DMS 273 treated with DMSO at 0.1 percent for 48 hours (cell line): ENCODE data around the gene GTPBP2.
"Not testable (repeated sequence)": the region's sequence is repeated elsewhere in the genome, so short reads cannot be mapped to it uniquely, and the experiment has no call there.

Experiments used
- DNase-seq: peaks from one replicate; lab custom pipeline; 2025; lab: John Stamatoyannopoulos, UW

The GTPBP2 gene

DNA sequence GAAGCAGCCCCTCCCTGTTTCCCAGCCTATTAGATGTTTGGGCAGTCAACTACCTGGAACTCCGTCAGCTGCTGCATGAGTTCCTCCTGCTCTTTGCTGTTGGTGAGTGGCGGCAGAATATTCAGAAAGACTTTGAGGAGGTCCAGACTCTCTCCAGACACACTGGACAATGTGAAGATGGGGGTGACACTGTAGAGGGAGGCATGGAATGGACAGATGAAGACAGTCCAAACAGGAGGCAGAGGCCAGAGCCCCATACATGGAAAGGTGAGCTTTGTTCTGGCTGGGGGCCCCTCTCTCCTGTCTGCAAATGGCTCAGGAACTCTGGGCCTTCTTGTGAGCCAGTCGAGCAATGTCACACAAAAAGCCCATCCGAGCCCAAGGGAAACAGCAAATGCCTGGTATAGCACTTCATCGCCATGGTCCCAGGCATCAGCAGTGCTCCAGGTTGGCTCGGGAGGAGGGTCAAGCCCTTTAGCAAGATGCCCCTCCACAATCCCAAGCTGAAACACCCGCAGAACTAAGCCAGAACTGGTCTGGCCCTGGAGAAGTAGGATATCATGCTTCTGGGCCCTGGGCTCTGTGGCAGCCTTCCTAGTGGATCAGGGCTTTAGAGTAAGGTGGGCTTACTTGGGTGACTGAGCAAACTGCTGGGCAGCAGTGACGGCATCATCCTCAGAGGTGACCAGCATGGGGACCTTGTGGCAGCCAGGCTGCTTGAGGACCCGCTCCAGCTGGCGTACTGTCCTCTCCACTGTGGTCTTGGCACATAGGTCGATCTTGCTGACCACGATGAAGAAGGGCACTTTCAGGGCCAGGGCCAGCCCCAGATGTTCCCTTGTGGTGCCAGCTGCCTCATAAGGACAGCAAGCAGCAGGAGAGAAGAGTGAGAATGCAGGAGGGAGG lies 4.9 kb downstream of the GTPBP2 start:
- DNase-seq, result no peak

DNA sequence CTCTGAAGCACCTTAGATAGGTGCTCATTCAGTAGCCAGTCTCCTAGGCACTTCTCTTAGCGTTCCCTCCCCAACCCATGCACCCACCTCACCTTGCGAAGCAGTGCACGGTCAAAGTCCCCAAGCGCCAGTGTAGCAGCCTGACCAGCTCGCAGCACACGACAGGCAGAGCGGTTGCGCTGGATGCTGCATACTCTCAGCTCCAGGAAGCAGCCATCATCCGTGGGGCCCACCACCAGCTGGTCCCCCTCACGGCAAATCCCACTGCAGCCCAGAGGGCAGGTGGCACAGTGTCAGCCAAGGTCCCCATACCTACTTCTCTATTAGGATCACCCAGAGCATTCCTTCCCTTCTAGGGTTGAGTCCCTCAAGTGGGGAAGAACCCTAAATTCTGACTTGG lies 6.5 kb downstream of the GTPBP2 start:
- DNase-seq, result no peak

DNA sequence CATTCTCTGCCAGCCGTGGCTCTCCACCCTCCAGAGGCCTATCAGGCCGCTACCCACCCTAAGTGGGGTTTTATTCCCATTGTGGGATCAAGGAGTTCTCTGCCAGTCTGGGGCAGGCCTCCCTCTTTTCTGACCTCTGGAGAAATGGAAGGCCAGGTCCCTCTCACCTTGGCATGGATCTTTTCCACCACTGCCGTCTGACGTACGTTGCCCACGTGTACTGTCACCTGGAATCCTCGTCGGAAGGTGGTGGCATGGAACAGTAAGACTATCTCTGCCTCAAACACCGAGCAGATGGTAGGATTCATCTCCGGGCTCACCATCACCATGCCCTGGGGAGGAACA lies 7.3 kb downstream of the GTPBP2 start:
- no peak for DNase-seq

DNA sequence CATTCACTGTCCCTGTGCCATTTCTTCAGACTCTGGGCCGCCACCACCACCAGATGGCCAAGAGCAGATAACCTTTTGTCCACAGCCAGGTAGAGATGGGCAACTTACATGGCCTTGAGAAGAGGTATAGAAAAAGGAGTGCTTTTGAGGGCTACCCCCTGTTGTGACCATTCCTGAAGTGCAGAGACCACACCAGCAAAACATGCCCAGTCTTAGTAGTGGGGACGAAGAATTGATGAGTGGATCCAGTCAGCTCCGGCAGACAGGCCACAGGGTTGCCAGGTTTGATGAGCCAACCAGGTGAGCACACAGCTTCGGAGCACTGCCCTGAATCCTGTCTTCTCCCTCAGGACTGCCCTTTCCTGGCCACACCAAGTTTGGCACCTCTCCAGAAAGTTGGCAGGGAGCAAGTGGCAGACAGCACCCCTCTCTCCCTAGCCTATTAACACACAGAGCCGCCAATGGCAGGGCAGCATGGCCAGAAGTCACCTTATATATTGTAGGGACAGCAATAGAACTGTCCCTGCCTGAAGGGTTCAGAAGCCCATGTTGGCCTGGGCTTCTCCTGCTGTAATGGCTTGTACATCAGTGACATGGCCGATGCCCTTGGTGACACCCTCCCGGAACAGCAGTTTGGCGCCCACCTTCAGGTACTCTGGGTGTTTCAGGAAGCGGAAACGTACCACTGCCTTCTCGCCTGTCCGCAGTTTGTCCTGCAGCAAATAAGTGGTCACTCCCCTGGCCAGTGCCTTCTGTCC lies 7.8 kb downstream of the GTPBP2 start:
- DNase-seq, result no peak

DNA sequence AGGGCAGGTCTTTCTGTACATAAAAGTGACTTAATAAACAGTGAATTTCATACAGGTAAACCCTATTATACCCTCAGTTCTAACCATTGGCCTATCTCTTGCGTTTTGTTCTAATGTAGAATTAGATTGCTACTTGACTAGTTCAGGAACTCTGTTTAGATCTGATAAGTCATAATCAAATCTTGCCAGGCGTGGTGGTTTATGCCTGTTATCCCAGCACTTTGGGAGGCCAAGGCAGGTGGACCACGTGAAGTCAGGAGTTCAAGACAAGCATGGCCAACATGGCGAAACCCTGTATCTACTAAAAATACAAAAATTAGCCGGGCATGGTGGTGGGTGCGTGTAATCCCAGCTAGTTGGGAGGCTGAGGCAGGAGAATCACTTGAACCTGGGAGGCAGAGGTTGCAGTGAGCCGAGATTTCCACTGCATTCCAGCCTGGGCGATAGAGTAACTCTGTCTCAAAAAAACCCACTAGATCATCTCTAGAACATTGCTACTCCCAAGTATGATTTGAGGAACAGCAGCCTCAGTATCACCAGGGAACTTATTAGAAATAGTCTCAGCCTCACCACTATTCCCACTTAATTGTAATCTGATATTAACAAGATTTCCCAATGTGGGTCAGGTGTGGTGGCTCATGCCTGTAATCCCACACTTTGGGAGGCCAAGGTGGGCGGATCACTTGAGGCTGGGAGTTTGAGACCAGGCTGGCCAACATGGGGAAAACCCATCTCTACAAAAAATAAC lies 12.2 kb downstream of the GTPBP2 start:
- no peak for DNase-seq

DNA sequence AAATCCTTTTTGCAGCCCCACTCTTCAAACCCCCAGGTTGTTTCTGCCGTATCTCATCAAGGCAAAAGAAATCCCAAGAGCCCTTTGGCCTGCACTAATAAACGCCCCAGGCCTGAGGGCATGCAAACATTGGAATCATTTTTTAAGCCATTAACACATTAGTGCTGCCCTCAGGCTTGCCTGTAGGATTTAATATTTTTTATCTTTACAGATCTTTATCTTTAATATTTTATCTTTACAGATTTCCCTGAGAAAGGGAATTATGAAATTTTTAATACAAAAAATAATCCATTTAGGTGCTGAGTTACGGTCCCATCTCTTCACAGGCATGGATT lies 14.7 kb downstream of the GTPBP2 start:
- DNase-seq, result no peak

DNA sequence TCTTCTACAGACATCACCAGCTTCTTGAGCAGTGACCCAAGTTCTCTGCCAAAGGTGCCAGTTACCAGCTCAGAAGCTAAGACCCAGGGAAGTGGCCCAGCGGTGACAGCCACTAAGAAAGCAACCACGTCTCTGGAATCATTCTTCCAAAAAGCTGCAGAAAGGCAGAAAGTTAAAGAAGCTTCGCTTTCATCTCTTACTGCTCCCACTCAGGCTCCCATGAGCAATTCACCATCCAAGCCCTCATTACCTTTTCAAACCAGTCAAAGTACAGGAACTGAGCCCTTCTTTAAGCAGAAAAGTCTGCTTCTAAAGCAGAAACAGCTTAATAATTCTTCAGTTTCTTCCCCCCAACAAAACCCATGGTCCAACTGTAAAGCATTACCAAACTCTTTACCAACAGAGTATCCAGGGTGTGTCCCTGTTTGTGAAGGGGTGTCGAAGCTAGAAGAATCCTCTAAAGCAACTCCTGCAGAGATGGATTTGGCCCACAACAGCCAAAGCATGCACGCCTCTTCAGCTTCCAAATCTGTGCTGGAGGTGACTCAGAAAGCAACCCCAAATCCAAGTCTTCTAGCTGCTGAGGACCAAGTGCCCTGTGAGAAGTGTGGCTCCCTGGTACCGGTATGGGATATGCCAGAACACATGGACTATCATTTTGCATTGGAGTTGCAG lies 15.2 kb downstream of the GTPBP2 start:
- no peak for DNase-seq

DNA sequence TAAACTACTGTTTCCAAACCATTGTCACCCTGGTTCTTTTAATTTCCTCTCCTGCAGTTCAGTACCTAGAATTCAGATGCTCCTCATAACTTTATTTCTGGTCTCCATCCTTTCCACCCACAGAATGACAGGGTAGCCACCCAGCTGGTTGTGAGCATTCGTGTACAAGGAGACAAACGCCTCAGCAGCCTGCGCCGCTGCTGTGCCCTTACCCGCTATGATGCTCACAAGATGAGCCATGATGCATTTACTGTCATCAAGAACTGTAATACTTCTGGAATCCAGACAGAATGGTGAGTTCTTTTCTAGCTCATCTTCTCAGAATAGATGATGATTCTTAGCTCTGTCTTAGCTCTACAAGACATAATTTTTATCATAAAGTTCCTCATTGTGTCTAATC lies 18.6 kb downstream of the GTPBP2 start:
- DNase-seq, result no peak

DNA sequence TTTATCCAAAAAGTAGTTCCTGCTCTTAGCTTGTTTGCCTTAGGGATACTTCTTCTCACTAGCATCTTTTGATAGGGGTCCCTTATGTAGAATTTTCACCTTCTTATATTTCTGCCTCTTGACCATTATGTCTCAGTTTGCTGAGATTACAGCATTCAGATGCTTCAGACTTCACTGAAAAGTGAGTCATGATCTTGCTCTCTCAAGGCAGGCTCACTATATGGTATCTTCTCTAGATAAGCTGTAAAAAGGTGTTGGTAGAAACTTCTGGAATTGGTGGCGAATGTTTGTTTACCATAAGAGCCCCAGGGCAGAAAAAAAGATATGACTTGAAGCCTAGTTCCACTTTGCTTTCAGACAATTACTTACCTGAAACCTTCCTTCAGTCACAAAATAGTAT lies 19.7 kb downstream of the GTPBP2 start:
- no peak for DNase-seq

DNA sequence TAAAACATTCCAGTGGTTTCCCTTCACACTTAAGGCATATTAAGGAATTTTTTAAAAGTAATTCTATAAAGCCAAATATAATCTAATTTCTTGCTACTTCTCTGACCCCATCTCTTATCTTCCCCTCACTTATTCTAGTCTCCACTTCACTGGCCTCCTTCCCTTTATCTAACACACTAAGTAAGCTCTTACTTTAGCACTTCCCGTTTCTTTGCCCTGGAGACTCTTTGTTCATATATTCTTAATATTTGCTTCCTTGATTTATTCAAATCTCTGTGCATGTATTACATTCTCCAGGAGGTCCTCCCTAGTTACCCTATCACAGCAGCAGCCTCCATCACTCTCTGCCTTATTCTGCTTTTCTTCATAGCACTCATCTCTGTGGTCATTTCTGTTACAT lies 20.3 kb downstream of the GTPBP2 start:
- DNase-seq, result no peak

DNA sequence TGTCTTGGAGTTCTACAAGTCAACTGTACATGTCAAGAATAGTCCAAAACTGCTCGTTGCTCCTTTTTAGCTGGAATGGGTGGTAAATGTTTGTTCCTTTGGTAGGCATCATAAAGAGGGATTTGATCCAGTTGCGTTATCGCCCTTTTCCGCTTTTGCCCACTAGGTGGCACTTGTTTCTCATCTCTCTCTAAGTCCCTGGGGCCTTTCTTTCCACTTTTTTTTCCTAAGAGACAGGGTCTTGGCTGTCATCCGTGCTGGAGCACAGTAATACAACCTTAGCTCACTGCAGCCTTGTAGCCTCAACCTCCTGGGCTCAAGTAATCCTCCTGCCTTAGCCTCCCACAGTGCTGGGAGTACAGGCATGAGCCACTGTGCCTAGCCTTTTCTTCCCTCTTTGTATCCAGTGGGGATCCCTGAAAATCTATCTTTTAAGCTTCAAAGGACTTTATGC lies 20.7 kb downstream of the GTPBP2 start:
- peak; percentile 14 for DNase-seq

DNA sequence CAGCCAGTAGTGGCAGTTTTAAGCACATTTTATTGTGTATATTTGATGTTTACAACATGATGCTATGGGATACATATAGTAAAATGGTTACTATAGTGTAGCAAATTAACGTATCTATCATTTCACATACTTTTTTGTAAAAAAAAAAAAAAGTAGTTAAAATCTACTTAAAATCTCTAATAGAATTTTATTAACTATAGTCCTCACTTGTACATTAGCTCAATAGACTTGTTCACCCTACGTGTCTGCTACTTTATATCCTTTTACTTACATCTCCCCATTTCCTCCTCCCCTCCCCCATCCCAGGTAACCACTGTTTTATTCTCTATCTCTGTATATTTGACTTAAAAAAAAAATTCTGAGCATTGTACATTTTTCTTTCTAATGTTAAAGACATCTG lies 23.0 kb downstream of the GTPBP2 start:
- no peak for DNase-seq

DNA sequence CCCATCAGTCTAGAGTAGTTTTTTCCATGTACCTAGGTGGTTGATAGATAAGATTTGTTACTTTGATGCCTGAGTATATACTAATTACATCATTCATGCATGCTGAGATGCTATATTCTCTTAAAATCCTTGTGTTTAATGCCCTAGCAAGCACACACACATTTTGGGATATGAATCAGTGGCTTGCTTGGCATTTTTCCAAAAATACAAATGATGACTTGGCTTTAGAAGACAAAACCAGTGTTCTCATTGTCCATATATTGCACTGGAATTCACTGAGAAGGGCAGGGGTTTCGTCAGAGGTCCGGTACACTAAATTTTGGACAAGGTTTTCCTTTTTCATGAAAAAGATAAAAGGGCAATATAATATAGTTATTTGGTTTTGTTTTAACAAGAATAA lies 24.9 kb downstream of the GTPBP2 start:
- no peak for DNase-seq

DNA sequence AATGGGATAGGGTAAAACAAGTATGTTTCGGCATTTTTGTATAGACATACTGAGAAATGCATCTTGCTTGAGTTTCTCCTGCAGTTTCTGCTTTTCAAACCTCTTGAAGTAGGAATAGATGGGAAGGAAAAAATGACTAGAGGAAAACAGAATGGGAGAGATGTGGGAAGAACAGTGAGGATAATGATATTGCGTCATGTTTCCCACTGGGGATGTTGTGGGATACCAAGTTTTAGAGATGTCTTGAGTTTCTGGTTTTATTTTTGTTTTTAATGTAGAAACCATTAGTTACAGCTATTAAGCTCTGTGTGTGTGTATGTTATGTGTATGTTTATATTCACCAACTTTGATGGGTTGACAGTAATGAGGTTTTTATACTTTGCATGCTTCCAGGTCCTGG lies 28.5 kb downstream of the GTPBP2 start:
- DNase-seq, result no peak

DNA sequence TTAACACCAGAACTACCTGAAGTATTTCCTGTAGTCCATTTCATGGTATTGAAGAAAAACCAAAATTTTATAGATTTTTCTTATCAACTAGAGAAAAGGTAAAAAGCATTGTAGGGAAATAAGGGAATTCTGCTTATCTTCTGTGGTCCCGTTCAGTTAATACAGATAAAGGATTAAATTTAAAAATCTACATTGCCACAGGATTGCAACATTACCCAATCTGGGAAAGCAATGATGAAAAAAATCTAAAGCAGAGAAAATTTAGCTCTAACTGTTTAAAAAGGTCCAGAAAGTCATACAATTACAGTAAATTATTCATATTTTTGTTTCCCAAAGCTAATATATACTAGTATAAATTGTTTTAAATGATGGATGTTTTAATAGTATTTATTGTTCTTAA lies 35.1 kb downstream of the GTPBP2 start:
- no peak for DNase-seq

DNA sequence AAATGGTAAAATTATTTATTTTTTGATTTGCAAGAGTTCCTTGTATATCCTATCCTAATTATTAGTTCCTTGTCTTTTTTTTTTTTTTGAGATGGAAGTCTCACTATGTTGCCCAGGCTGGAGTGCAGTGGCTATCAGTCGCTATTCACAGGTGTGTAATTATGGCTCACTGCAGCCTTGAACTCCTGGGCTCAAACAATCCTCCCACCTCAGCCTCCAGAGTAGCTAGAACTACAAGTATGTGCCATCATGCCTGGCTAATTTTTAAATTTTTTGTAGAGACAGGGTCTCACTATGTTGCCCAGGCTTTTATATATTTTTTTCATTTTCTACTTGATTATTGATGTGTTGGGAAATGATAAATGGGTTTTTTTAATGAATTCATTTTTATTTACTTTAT lies 39.5 kb downstream of the GTPBP2 start:
- not testable (repeated sequence) for DNase-seq

DNA sequence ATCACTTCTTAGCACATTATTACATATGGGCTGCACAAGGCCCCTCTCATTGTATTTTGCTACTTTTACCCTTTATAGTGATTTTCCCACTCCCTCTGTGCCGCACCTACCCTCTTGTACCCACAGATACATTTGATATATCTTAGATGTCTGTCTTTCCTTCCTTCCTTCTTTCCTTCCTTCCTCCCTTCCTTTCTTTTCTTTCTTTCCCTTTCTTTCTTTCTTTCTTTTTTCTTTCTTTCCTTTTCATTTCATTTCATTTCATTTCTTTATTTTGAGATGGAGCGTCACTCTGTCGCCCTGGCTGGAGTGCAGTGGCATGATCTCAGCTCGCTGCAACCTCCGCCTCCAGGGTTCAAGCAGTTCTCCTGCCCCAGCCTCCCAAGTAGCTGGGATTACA lies 40.9 kb downstream of the GTPBP2 start:
- DNase-seq, result no peak

DNA sequence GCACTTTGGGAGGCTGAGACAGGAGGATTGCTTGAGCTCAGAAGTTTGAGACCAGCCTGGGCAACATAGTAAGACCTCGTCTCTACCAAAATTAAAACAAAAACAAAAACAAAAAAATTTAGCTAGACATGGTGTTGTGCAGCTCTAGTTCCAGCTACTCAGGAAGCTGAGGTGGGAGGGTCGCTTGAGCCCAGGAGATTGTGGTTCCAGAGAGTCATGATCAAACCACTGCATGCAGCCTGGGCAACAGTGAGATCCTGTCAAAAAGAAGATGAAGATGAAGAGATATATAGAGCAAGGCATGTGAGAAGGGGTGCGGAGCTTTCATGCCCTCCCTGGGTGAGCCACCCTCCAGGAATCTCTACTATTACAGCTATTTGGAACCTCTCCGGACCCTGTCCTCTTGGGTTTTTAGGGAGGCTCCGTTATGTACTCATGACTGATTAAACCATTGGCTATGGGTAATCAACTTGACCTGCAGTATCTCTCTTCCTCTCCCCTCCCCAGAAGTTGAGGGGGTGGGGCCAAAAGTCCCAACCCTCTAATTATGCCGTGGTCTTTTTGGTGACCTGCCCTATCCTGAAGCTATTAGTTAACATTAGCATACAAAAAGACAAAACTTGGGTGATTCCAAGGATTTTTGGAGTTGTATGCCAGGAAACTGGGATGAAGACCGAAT lies 44.0 kb downstream of the GTPBP2 start:
- no peak for DNase-seq

DNA sequence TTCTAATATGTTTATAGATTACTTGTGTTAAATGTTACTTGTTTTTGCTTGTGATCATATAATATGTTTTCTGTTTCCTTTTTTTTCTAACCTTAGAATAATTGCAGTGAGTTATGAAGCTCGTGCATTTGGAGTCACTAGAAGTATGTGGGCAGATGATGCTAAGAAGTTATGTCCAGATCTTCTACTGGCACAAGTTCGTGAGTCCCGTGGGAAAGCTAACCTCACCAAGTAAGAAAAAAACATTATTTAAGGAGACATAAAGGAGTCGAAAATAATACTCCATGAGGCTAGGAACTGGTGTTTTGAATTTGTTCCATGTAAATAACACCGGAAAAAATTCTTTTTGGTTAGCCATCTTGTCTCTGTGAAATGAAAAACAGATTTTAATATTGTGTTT lies 46.2 kb downstream of the GTPBP2 start:
- no peak for DNase-seq

DNA sequence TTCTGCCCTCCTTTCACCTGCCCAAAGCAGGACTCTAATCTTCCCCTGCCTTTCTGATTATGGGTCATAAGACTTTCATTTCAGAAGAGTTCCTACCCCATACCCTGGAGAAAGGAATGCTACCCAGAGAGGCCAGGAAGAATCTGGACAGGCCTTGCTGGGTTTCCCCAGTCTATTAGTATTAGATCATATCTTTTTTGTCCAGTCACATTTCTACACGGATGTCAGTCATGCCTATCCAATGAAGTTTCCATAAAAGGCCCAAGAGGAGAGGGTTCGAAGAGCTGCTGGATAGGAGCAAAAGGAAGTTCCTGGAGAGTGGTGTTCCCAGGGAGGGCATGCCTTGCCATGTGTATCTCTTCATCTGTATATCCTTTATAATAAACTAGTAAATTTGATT lies 49.9 kb downstream of the GTPBP2 start:
- DNase-seq, result no peak

DNA sequence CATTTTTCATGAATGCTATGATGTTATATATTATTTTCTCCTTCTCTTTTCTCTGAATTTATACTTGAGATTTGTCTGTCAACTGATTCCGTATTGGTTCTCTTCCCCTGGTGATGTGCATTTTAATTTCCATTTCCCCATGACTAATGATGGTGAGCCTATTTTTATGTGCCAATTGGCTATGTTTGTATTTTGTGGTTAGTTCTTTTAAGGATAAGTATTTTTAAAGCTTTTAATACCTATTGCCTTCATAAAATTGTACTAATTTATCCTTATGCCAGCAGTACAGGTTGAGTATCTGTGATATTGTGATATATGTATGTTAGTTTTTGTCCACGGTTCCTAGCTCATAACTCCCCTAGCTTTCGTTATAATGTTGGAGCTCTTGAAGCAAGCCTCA lies 50.3 kb downstream of the GTPBP2 start:
- DNase-seq, result no peak
